PFSK-1 (cell line): ENCODE results near the gene PSAP.

Source experiments
- POLR2AphosphoS5 ChIP-seq: IDR thresholded peaks from 2 replicates; pipeline ENCODE4 v1.6.1; 2012; ENCODE audit warnings: low read depth, mild to moderate bottlenecking, control low read depth, low read length, moderate library complexity
- TAF1 ChIP-seq: IDR thresholded peaks from 2 replicates; pipeline ENCODE4 v1.6.1; 2012; ENCODE audit warnings: low read length, control low read depth, borderline replicate concordance; ENCODE audit not compliant: insufficient read depth

DNA sequence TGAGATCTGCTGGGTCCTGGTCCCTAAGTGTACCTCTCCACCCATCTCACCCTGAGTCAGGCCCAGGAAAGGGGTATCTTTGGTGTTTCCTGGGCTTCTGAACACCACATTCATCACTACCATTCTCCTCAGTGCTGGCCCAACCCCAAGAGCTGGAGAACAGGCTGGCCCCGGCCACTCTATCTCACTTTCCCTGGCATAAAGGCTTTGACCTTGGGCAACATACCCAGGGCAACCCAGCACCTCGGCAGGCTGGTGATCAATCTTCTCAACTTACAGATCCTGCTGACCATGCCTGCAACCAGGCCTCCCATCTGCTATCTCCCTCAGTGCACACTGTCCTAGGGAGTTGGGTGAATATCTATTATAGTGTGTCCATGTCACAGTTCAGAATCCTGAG is 79.8 kb downstream of the PSAP start:
- no peak for TF ChIP-seq POLR2AphosphoS5
- TF ChIP-seq TAF1: no peak
